Naive B cell (primary cell): ENCODE results near the gene SEMA4D. TPM values are rescaled to one million over a fixed set of nuclear protein-coding genes. Genes with fewer than 3 reads are reported as not detected.
A peak's percentile ranks its signal among the peaks of the same experiment; 100 is the strongest.

Experiments
- ATAC-seq, 2 donors: fragments of 150-1000 bp; cut with Tn5 transposase; 2 replicates each; pipeline ENCODE4 v1.10.0; 2021; ENCODE audit warnings: low read depth in 2 of 2, mild to moderate bottlenecking in 2 of 2, moderate library complexity in 2 of 2
- DNase-seq: peaks from one replicate; pipeline ENCODE4 v3.0.0; 2022
- H3K27ac Mint-ChIP-seq, 6 donors: one replicate each; pipeline ENCODE4 v1.8.0; 2020 to 2022; ENCODE audit warnings: mild to moderate bottlenecking in 6 of 6, mixed read lengths in 6 of 6, moderate library complexity in 5 of 6, inconsistent platforms in 2 of 6
- H3K27me3 Mint-ChIP-seq, 3 donors: one replicate each; pipeline ENCODE4 v1.8.0; 2021 to 2022; ENCODE audit warnings: mixed read lengths in 3 of 3, mild to moderate bottlenecking in 1 of 3
- H3K36me3 Mint-ChIP-seq, 2 donors: one replicate each; pipeline ENCODE4 v1.8.0; 2020 to 2022; ENCODE audit warnings: mixed read lengths in 2 of 2, inconsistent platforms in 1 of 2, mild to moderate bottlenecking in 1 of 2
- H3K4me1 Mint-ChIP-seq, 3 donors: one replicate each; pipeline ENCODE4 v1.8.0; 2020 to 2022; ENCODE audit warnings: mixed read lengths in 3 of 3, inconsistent platforms in 1 of 3, mild to moderate bottlenecking in 1 of 3, moderate library complexity in 1 of 3
- H3K4me3 Mint-ChIP-seq, 8 donors: one replicate each; pipeline ENCODE4 v1.8.0; 2020 to 2022; ENCODE audit warnings: mild to moderate bottlenecking in 8 of 8, mixed read lengths in 8 of 8, moderate library complexity in 8 of 8, inconsistent platforms in 2 of 8
- H3K9me3 Mint-ChIP-seq, 7 donors: one replicate each; pipeline ENCODE4 v1.8.0; 2020 to 2022; ENCODE audit warnings: mixed read lengths in 7 of 7, mild to moderate bottlenecking in 5 of 7, inconsistent platforms in 2 of 7, moderate library complexity in 1 of 7
- polyA plus RNA-seq, 6 donors: library from polyadenylated mRNA; unstranded; fragments of 300-500 nt; fragmentation: Illumina TruSeq; gene quantifications; one replicate each; pipeline ENCODE4 v1.2.3, GENCODE V29; 2021; ENCODE audit warnings: low read depth in 6 of 6

The SEMA4D gene
- polyA plus RNA-seq, 6 donors from 2014 or later: 13.4 to 38.2 (median 21.5) TPM

DNA sequence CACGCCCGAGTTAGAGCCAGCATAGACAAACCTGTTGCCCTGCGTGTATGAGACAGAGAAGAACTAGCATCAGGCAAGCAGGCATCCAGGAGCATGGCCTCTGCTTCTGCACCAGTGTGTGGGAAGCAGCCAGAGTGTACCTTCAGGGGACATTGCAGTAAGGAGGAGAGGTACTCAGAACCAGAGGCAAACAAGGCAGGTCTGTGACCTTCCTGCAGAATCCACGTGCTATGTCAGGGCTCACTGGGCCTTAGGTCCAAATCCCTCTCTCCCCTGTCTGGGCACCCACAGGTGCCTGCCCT is 116.7 kb downstream of the SEMA4D start:
- DNase-seq: no peak
- Mint-ChIP-seq H3K27me3 (no peaks in the 10 kb centered on the region), H3K27ac (peak overlapping the region in 1 of 6 donors; percentile 59), H3K36me3 (peaks cover 17 to 45% of the 10 kb centered on the region in 2 donors), H3K4me1 (peaks cover 6 to 17% (median 16%) of the 10 kb centered on the region in 3 donors), H3K9me3 (no peaks in the 10 kb centered on the region), H3K4me3 (peak overlapping the region in 1 of 8 donors; percentile 52)
- ATAC-seq: no peak

DNA sequence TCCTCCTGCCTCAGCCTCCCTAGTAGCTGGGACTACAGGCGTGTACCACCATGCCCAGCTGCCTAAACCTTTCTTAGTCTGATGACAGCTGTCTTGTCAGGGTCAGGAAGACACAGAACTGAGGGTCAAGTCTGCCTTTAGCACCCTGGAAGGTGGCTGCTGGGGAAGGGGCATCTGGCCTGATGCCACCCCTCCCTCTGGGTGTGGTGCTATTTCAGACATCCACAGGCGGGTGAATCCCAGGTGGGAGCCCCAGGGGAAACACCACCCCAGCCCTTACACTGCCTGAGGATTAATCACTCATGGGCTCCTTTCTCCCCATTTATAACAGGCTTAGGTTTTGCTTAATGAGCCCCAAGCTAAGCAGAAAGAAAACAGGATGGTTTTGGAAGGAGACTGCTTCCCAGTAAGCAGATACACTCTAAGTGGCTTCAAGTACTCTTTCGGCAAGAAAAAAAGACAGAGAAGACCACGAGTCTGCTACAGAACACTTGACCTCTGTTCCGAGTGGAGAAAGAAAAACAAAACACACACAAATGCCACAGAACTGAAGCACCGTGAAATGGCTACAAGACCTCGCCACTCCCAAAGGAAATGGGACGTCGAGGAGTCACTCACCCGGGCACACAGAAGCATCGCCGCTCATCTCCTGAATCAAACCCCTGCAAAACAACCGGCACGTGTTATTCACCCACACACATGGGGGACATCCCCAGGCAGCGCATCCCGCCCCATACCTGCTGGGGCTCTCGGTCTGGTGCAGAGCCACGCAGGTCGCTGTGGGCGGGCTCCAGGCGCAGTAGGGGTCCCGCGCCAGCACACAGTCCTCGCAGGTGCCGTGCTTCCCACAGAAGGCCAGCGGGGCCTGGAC is 117.2 kb downstream of the SEMA4D start:
- no peak overlapping the region for H3K4me3 Mint-ChIP-seq
- no peaks in the 10 kb centered on the region for H3K9me3 Mint-ChIP-seq
- peak overlapping the region in 2 of 6 donors; percentile 59 to 72 for H3K27ac Mint-ChIP-seq
- no peak for ATAC-seq
- DNase-seq: no peak
- no peaks in the 10 kb centered on the region for H3K27me3 Mint-ChIP-seq
- peaks cover 11 to 20% (median 19%) of the 10 kb centered on the region in 3 donors for H3K4me1 Mint-ChIP-seq
- peaks cover 12 to 45% of the 10 kb centered on the region in 2 donors for H3K36me3 Mint-ChIP-seq

DNA sequence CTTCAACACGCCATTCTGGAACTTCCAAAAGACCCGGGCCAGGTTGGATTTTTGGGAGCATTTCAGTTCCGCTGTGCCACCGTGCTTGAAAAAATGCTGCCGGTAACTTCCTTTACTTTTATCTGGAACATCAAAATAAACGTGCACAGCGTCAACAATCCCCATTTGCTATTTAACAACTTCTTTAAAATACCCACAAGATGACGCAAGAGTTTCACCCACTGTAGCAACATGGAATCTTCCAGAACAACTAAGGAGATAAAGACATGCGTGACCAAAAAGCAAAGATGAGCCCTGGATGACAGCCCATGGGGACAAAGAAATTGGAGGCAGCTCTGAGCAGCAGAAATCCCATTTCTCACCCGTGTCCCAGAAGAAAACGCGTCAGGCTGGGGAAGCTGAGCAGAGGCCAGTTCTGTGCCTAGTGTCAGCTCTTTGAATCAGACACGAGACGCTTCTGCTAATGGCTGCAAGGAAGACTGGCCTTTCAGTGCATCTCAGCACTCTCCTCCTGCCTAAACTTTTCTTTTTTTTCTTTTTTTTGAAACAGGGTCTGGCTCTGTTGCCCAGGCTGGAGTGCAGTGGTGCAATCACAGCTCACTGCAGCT is 118.3 kb downstream of the SEMA4D start:
- H3K27me3 Mint-ChIP-seq: no peaks in the 10 kb centered on the region

DNA sequence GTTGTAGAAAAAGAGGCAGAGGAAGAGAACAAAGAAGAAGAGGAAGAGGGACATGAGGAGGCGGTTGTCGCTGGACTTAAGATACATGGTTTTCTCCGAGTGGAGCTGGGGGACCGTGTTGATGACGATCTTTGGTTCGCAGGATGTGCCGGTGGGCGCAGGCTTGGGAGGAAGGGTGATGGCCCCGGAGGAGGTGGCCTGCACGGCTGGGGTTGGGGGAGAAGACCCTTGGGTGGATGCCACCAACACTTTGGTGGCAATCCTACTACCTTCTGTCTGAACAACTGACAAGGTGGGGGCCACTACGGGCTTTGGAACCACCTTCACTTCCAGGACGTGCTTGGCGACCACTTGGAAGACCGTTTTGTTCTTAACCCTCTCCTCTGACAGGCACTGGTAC is 118.9 kb downstream of the SEMA4D start:
- Mint-ChIP-seq H3K9me3 (no peaks in the 10 kb centered on the region), H3K4me1 (peaks cover 23 to 34% (median 25%) of the 10 kb centered on the region in 3 donors), H3K27me3 (no peaks in the 10 kb centered on the region), H3K36me3 (peaks cover 12 to 44% of the 10 kb centered on the region in 2 donors), H3K4me3 (no peak overlapping the region), H3K27ac (peak overlapping the region in 2 of 6 donors; percentile 36 to 47)
- DNase-seq: no peak
- no peak for ATAC-seq

More for the DNA sequence above, 118.3 kb downstream of the SEMA4D start:
- H3K36me3 Mint-ChIP-seq: peaks cover 12 to 45% of the 10 kb centered on the region in 2 donors
- H3K27ac Mint-ChIP-seq: peak overlapping the region in 2 of 6 donors; percentile 36 to 72
- DNase-seq: no peak
- H3K4me1 Mint-ChIP-seq: peaks cover 21 to 30% (median 25%) of the 10 kb centered on the region in 3 donors
- peak overlapping the region in 1 of 8 donors; percentile 40 for H3K4me3 Mint-ChIP-seq
- ATAC-seq: no peak
- H3K9me3 Mint-ChIP-seq: no peaks in the 10 kb centered on the region

- H3K36me3 Mint-ChIP-seq: peaks cover 12 to 39% of the 10 kb centered on the region in 2 donors
- H3K27ac Mint-ChIP-seq: peak overlapping the region in 1 of 6 donors; percentile 47
- H3K9me3 Mint-ChIP-seq: no peaks in the 10 kb centered on the region
- peaks cover 21 to 33% (median 25%) of the 10 kb centered on the region in 3 donors for H3K4me1 Mint-ChIP-seq
- ATAC-seq: no peak
- no peaks in the 10 kb centered on the region for H3K27me3 Mint-ChIP-seq
- DNase-seq: no peak
- no peak overlapping the region for H3K4me3 Mint-ChIP-seq
Observed at GRCh38 chr9:89378541-89378940, 119.4 kb downstream of the SEMA4D start.

DNA sequence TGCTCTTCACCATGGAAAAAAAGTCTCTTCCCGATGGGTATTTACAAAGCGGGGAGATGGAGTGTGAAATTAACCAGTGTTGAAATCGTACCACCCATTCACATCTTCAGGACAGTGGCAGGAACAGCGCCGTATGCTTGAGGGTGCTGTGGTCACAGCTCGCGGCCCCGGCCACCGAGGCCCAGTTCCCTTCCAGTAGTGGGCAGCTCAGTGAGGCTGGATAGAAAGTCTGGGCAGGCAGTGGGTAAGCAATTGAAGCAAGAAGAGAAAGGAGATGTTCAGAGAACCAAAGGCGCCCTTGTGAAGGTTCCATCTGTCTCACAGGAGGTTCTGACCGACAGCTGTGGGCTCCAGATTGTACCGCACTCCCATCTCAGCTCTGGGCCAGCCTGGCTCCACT is 120.5 kb downstream of the SEMA4D start:
- peaks cover 18 to 30% (median 29%) of the 10 kb centered on the region in 3 donors for H3K4me1 Mint-ChIP-seq

DNA sequence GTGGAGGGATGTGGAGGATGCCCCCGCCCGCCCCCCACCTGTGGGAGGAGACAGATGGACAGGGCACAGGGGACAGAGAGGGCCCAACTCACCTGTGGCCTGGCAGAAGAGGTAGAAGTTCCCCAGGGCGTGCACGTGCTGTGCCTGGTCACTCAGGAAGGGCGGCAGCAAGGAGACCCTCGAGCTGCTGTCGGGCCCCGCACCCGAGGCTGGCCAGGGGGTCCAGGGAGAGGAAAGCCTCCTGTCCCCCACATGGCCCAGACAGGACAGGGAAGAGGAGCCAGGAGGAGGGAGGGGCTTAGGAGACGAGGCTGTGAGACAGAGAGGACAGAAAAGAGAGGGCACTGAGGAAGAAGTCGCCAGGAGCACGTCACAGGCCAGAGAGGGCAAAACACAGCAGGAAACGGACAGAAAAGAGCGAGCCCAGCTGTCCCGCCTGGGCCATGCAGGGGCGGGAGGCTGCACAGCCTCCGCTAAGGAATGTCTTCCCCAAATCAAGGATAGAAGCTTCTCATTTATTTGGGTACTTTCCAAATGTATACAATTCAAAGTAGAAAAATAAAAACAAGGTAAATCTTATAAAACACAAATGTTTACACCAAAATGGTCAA is 121.1 kb downstream of the SEMA4D start:
- H3K36me3 Mint-ChIP-seq: peaks cover 12 to 31% of the 10 kb centered on the region in 2 donors
- DNase-seq (no peak), ATAC-seq (no peak)
- H3K4me3 Mint-ChIP-seq: peak overlapping the region in 1 of 8 donors; percentile 77
- no peaks in the 10 kb centered on the region for H3K9me3 Mint-ChIP-seq
- no peaks in the 10 kb centered on the region for H3K27me3 Mint-ChIP-seq
- peak overlapping the region in 4 of 6 donors; percentile 14 to 72 (median 60) for H3K27ac Mint-ChIP-seq
- peaks cover 18 to 32% (median 29%) of the 10 kb centered on the region in 3 donors for H3K4me1 Mint-ChIP-seq

More for the DNA sequence above, 120.5 kb downstream of the SEMA4D start:
- H3K27me3 Mint-ChIP-seq: no peaks in the 10 kb centered on the region
- peak overlapping the region in 1 of 8 donors; percentile 18 for H3K4me3 Mint-ChIP-seq
- no peaks in the 10 kb centered on the region for H3K9me3 Mint-ChIP-seq
- peak overlapping the region in 3 of 6 donors; percentile 50 to 67 (median 66) for H3K27ac Mint-ChIP-seq
- DNase-seq (no peak), ATAC-seq (no peak)
- H3K36me3 Mint-ChIP-seq: peaks cover 12 to 31% of the 10 kb centered on the region in 2 donors

DNA sequence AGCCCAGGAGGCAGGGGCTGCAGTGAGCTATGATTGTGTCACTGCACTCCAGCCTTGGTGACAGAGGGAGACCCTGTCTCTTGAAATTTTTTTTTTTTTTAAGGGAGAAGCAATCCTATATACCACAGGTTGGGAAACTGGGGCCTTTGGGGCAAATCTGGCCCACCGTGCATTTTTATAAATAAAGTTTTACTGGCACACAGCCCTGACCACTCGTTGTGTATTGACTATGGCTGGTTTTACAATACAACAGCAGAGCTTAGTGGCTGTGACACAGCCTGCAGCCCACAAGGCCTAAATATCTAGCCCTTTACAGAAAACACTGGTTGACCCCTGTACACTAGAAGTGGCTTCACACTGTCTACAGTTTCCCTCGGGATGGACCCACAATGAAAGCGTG is 121.6 kb downstream of the SEMA4D start:
- ATAC-seq: no peak
- Mint-ChIP-seq H3K36me3 (peaks cover 12 to 31% of the 10 kb centered on the region in 2 donors), H3K4me3 (no peak overlapping the region), H3K9me3 (no peaks in the 10 kb centered on the region), H3K4me1 (peaks cover 18 to 32% (median 29%) of the 10 kb centered on the region in 3 donors), H3K27ac (peak overlapping the region in 3 of 6 donors; percentile 19 to 72 (median 51)), H3K27me3 (no peaks in the 10 kb centered on the region)
- no peak for DNase-seq

DNA sequence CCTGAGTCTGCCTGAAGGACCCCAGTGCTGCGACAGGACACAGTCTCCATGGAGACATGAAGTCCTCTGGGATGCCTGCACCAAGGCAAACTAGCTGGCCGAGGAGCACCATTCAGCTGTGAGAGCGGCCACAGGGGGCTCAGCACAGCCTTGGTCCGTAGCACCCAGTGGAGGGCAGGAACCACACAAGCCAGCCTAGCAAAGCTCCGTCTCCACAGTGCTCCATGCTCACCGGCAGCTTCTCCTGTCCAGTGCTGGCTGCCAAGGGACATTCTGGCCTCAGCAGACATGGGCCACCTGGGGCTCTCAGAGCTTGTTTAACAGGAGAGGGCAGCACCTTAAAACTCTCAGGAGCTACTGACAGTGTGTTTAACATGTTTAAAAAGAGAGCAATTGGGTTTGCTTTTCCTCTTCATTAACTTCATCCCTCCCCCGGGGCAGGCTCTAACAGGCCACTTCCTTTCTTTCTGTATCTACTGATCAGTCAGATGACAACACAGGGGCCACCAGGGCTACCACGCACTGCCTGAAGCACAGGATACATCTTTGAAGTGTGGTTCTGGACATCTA is 122.6 kb downstream of the SEMA4D start:
- DNase-seq (peak; percentile 21), ATAC-seq (peak; percentile 74 to 79)
- Mint-ChIP-seq H3K9me3 (no peaks in the 10 kb centered on the region), H3K36me3 (peaks cover 12 to 31% of the 10 kb centered on the region in 2 donors), H3K27me3 (no peaks in the 10 kb centered on the region), H3K27ac (peak overlapping the region; percentile 54 to 88 (median 78)), H3K4me3 (peak overlapping the region in 6 of 8 donors; percentile 5 to 45 (median 18)), H3K4me1 (peaks cover 18 to 32% (median 29%) of the 10 kb centered on the region in 3 donors)

DNA sequence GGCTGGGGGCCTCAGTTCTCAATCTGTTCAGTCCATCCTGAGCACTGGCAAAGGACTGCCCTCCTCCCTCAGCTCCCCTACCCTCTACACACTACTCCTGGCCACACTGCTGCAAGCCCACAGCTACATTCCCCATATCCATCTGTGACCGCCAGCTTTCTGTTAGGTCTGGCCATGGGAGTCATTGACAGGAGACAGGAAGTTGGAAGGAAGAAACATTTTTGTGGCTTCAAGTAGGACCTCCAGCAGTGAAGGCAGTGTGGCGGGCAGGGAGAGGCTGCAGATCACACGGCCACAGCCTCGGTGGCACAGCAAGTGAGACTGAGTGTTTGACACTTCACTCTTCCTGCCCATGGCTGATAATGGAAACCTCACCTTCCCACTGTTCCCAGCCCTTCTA is 123.7 kb downstream of the SEMA4D start:
- Mint-ChIP-seq H3K4me3 (no peak overlapping the region), H3K27me3 (no peaks in the 10 kb centered on the region), H3K36me3 (peaks cover 12 to 26% of the 10 kb centered on the region in 2 donors), H3K27ac (peak overlapping the region in 3 of 6 donors; percentile 42 to 86 (median 85)), H3K9me3 (no peaks in the 10 kb centered on the region), H3K4me1 (peaks cover 18 to 32% (median 29%) of the 10 kb centered on the region in 3 donors)
- no peak for ATAC-seq
- DNase-seq: no peak

DNA sequence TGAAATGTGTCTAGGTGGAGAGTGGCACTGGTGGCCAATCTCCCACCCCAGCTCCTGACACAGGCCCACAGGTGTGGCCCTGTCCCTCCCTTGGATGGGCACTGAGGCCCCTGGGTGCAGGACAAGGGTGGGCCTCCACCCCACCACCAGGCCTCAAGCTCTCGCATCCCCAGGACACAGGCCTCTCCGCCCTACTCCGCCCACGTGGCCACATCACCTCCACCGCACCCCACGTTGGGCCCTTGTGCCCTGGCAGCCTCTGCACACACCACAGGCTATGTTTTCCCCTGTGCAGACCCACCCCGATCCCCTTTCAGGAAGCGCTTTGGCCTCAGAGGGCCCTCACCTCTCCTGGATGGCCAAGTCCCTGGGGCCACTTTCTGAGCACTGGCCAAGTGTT is 124.9 kb downstream of the SEMA4D start:
- DNase-seq: no peak
- ATAC-seq: no peak
- Mint-ChIP-seq H3K4me1 (peaks cover 18 to 32% (median 29%) of the 10 kb centered on the region in 3 donors), H3K36me3 (peaks cover 7 to 15% of the 10 kb centered on the region in 2 donors), H3K9me3 (no peaks in the 10 kb centered on the region), H3K27ac (peak overlapping the region; percentile 49 to 92 (median 75)), H3K27me3 (no peaks in the 10 kb centered on the region), H3K4me3 (peak overlapping the region in 1 of 8 donors; percentile 66)

DNA sequence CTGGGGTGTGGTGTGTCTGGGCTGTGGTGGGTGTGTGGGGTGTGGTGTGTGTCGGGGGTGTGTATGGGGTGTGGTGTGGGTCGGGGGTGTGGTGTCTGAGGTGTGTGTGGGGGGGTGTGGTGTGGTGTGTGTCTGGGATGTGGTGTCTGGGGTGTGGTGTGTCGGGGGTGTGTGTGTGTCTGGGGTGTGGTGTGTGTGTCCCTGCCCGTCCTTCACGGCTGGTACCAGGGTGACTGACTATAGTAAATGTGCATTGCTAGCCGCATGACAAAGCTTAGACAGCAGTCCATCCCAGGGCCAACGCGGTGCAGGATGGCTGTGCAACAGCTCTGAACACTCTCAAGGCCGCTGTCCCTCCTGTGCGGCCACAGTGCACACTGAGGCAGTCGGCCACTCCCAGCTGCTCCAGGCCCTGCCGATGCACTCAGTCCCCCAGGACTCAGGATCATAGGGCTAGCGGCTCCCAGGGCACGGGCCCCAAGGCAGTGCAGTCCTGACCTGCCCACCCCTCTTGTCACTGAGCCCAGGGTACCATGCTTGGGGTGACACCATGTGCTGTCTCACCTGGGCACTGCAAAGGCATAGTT is 125.6 kb downstream of the SEMA4D start:
- peak overlapping the region in 4 of 6 donors; percentile 49 to 94 (median 73) for H3K27ac Mint-ChIP-seq
- no peak overlapping the region for H3K4me3 Mint-ChIP-seq
- no peaks in the 10 kb centered on the region for H3K9me3 Mint-ChIP-seq
- no peak for DNase-seq
- peak in 1 of 2 donors; percentile 12 for ATAC-seq
- peaks cover 7 to 11% of the 10 kb centered on the region in 2 donors for H3K36me3 Mint-ChIP-seq
- H3K27me3 Mint-ChIP-seq: no peaks in the 10 kb centered on the region
- H3K4me1 Mint-ChIP-seq: peaks cover 18 to 32% (median 29%) of the 10 kb centered on the region in 3 donors
